ENCODE data around the gene LRMDA. TPM values are rescaled to one million over a fixed set of nuclear protein-coding genes. Genes with fewer than 3 reads are reported as not detected.
A peak's percentile ranks its signal among the peaks of the same experiment; 100 is the strongest.

LRMDA gene
- total and polyA plus RNA-seq, 10 of the 15 experiments (the other 5 are each of a cell fraction or from before 2014, with no cell fraction given) = 0.07 to 0.54 (median 0.29) TPM; not detected in 4

- no peaks in the 10 kb centered on the region for H3K79me2 ChIP-seq (ENCODE audit: control insufficient read depth, insufficient read depth, low read length)
- H2AFZ ChIP-seq (ENCODE audit: control insufficient read depth, low read depth, low read length) = no peak overlapping the region
- ChIA-PET POLR2A (interaction anchor here (1.0 kb wide), 1 partner anchor 635 kb away, joined by 3 read pairs; the partner anchor contains the start of gene ZNF503), SMC1A (ENCODE audit: uncharacterized antibody, unreplicated experiment) (interaction anchor here (0.8 to 2.2 kb wide), 9 partner anchors 50 to 740 kb away, joined by 3 to 17 read pairs (median 3); partner anchors contain the start of gene ZNF503), RAD21 (ENCODE audit: unreplicated experiment) (interaction anchor here (0.6 to 3.1 kb wide), 12 partner anchors 9 to 640 kb away, joined by 3 to 38 read pairs (median 3); partner anchors contain the start of gene ZNF503), CTCF (interaction anchor here (0.5 to 3.3 kb wide), 28 partner anchors 9 to 800 kb away, joined by 3 to 31 read pairs (median 3); partner anchors contain the start of gene ZNF503)
- in situ Hi-C loops (cut with MboI) (loop anchor here (25.0 kb wide), 1 partner anchor 649 kb away; no protein-coding TSS in a partner anchor), intact Hi-C loops (cut with micrococcal nuclease; ENCODE audit: unreplicated experiment) (loop anchor here (2.0 to 5.0 kb wide), 2 partner anchors 511 to 636 kb away; partner anchors contain the start of gene ZNF503)
- H3K4me3 ChIP-seq = no peak overlapping the region
- H4K20me1 ChIP-seq (ENCODE audit: control insufficient read depth, insufficient read depth) = no peaks in the 10 kb centered on the region; the same call in 1 of the 2 replicates
- H3K4me1 ChIP-seq (ENCODE audit: control insufficient read depth, insufficient read depth, low read length) = no peaks in the 10 kb centered on the region
- ATAC-seq (peak; percentile 90), FAIRE-seq (no peak), DNase-seq (ENCODE audit: low read depth, low spot score) (no peak)
- H3K4me2 ChIP-seq (ENCODE audit: control insufficient read depth, insufficient read depth) = no peak overlapping the region
- no peak overlapping the region for H3K9ac ChIP-seq (ENCODE audit: control insufficient read depth, insufficient read depth, low read length)
- no peaks in the 10 kb centered on the region for H3K27me3 ChIP-seq (replicated peaks in 1 of 2; ENCODE audit: control insufficient read depth in 2 of 2, insufficient read depth in 2 of 2, low read length in 1 of 2)
- no TSS peak for BruUV-seq (replicated peaks)
- no peaks in the 10 kb centered on the region for H3K36me3 ChIP-seq (ENCODE audit: control insufficient read depth in 2 of 2, insufficient read depth in 2 of 2, low read length in 1 of 2)
- WGBS (ENCODE audit: insufficient coverage, insufficient replicate concordance, low lambda C conversion rate, missing lambda C conversion rate) = 23% methylated on average over 15 of the region's 18 CpGs
- no peak overlapping the region for H3K27ac ChIP-seq (ENCODE audit: control insufficient read depth, insufficient read depth)
- H3K9me3 ChIP-seq (replicated peaks; ENCODE audit: control insufficient read depth, insufficient read depth, low read length) = no peaks in the 10 kb centered on the region; the same call in 2 of the 3 replicates
- no peak for TF ChIP-seq PAX5 (IDR thresholded peaks at IDR 0.05; ENCODE audit: borderline replicate concordance, low read depth, low read length)
- TF ChIP-seq SIN3A (IDR thresholded peaks at IDR 0.05; ENCODE audit: low read depth, low read length) = no peak
- peak; percentile 86 to 88 (median 87) for TF ChIP-seq CTCF (IDR thresholded peaks at IDR 0.05 in 2 of 3, conservative IDR thresholded peaks at IDR 0.05 in 1 of 3; ENCODE audit: control insufficient read depth in 2 of 3, extremely low read depth in 1 of 3, insufficient read depth in 1 of 3, low read depth in 3 of 3, low read length in 3 of 3)
- TF ChIP-seq SMC3 (IDR thresholded peaks at IDR 0.05; ENCODE audit: borderline replicate concordance, low read length) = peak; percentile 85
- no peak for TF ChIP-seq BMI1 (IDR thresholded peaks at IDR 0.05; ENCODE audit: borderline replicate concordance)
- TF ChIP-seq PAX8 (IDR thresholded peaks at IDR 0.05) = no peak
- TF ChIP-seq EZH2 (IDR thresholded peaks at IDR 0.05; ENCODE audit: borderline replicate concordance, control insufficient read depth, low read depth, low read length) = no peak
- peak; percentile 66 for TF ChIP-seq RAD21 (IDR thresholded peaks at IDR 0.05; ENCODE audit: insufficient read depth, low read depth, low read length)
- TF ChIP-seq REST (IDR thresholded peaks at IDR 0.05; ENCODE audit: low read depth, low read length) = no peak
- TF ChIP-seq BHLHE40 (IDR thresholded peaks at IDR 0.05; ENCODE audit: borderline replicate concordance in 1 of 2, low read depth in 2 of 2, low read length in 1 of 2) = 0 out of 4 replicates have a peak, but pooled peaks of 1 of the 2 experiments have one; percentile 8
- 0 out of 4 replicates have a peak, but pooled peaks of 1 of the 2 experiments have one; percentile 10 for TF ChIP-seq IKZF2 (IDR thresholded peaks at IDR 0.05)
- no peak for TF ChIP-seq ZZZ3 (IDR thresholded peaks at IDR 0.05; ENCODE audit: control insufficient read depth, insufficient read length, low read depth)
- TF ChIP-seq MLLT1 (IDR thresholded peaks at IDR 0.05) = peak; percentile 75
These were observed 604.9 kb downstream of the LRMDA start for GRCh38 chr10:76036111-76036940.

Data from GM12878 (cell line).